HCT116 (cell line): Measurements from ENCODE around the gene TMX3. TPM values are rescaled to one million over a fixed set of nuclear protein-coding genes. Genes with fewer than 3 reads are reported as not detected.

Experiments used
- ATAC-seq: fragments of 200-7000 bp; cut with Tn5 transposase; 2 replicates; pipeline ENCODE4 v1.9.1; 2020; ENCODE audit warnings: mild to moderate bottlenecking, moderate library complexity
- BruUV-seq: library from RNA; stranded (reverse); fragments of 400-500 nt; replicated peaks from 2 replicates; lab custom pipeline; 2021; lab: Mats Ljungman, UMichigan
- CTCF ChIA-PET: fragments of 300-600 bp; sonication (Branson Sonifier 250); formaldehyde crosslinking; loops from one replicate; lab custom pipeline; 2021; ENCODE audit warnings: antibody characterized with exemption; lab: Charles Lee
- POLR2A ChIA-PET: fragments of 300-600, 350-600 bp; sonication (Branson Sonifier 250); formaldehyde crosslinking; loops from one replicate; lab custom pipeline; 2021; ENCODE audit warnings: antibody characterized with exemption; lab: Charles Lee
- RAD21 ChIA-PET, 2 experiments: fragments of 300-600 bp; sonication (Branson Sonifier 250); formaldehyde crosslinking; loops; one replicate each; lab custom pipeline; 2023; ENCODE audit warnings: low total read pairs in 2 of 2; ENCODE audit not compliant: uncharacterized antibody in 2 of 2, unreplicated experiment in 2 of 2, low non-redundant PET in 1 of 2; lab: Charles Lee
- DNase-seq: peaks from one replicate; pipeline ENCODE4 v3.0.0-alpha.2; 2010; ENCODE audit warnings: low read depth, low spot score
- H2AFZ ChIP-seq: fragments of 200-600 bp; shearing (Covaris generic), sonication (generic); 2 replicates; pipeline ENCODE4 v1.6.1; 2017; ENCODE audit warnings: low read depth, mixed run types, mixed read lengths, antibody characterized with exemption, low read length; ENCODE audit not compliant: poor library complexity, severe bottlenecking
- H3K27ac ChIP-seq: 2 replicates; pipeline ENCODE4 v1.5.1; 2012; ENCODE audit warnings: low read depth, low read length
- H3K27me3 ChIP-seq: fragments of 200-600 bp; sonication (generic); 2 replicates; pipeline ENCODE4 v1.6.1; 2016; ENCODE audit warnings: mixed run types, low read length, mixed read lengths; ENCODE audit not compliant: insufficient read depth
- H3K36me3 ChIP-seq, 2 experiments: fragments of 200-500 bp in 1 of 2; fragments of 200-600 bp in 1 of 2; sonication (Bioruptor generic) in 1 of 2; sonication (generic) in 1 of 2; 2 replicates each; pipeline versions ENCODE4 v1.5.1 to v1.6.1; 2014 to 2016; ENCODE audit warnings: low read length in 2 of 2, inconsistent platforms in 1 of 2, mixed read lengths in 1 of 2, mixed run types in 1 of 2; ENCODE audit not compliant: insufficient read depth in 2 of 2, control insufficient read depth in 1 of 2
- H3K4me1 ChIP-seq, 2 experiments: fragments of 200-600 bp in 1 of 2; sonication (generic) in 1 of 2; 2 replicates each; pipeline versions ENCODE4 v1.5.1 to v1.6.1; 2012 to 2017; ENCODE audit warnings: low read length in 2 of 2, inconsistent platforms in 1 of 2, mild to moderate bottlenecking in 1 of 2, mixed read lengths in 1 of 2, mixed run types in 1 of 2, moderate library complexity in 1 of 2; ENCODE audit not compliant: insufficient read depth in 2 of 2, control insufficient read depth in 1 of 2
- H3K4me2 ChIP-seq: fragments of 200-600 bp; sonication (generic); 2 replicates; pipeline ENCODE4 v1.6.1; 2017; ENCODE audit warnings: mixed run types, low read length, mixed read lengths
- H3K4me3 ChIP-seq, 2 experiments: fragments of 200-600 bp in 1 of 2; sonication (generic) in 1 of 2; replicated peaks in 1 of 2; 2 replicates each; pipeline ENCODE4 v1.5.1; 2011 to 2016; ENCODE audit warnings: low read length in 2 of 2, control low read depth in 1 of 2, low read depth in 1 of 2, mild to moderate bottlenecking in 1 of 2, mixed read lengths in 1 of 2, mixed run types in 1 of 2
- H3K79me2 ChIP-seq: fragments of 200-600 bp; sonication (generic); 2 replicates; pipeline ENCODE4 v1.6.1; 2017; ENCODE audit warnings: mild to moderate bottlenecking, mixed run types, low read length, moderate library complexity, mixed read lengths; ENCODE audit not compliant: insufficient read depth
- H3K9ac ChIP-seq: fragments of 200-600 bp; sonication (generic); 2 replicates; pipeline ENCODE4 v1.6.1; 2016; ENCODE audit warnings: low read length, mixed read lengths
- H3K9me2 ChIP-seq: fragments of 200-600 bp; sonication (generic), shearing (Covaris generic); 2 replicates; pipeline ENCODE4 v1.6.1; 2017; ENCODE audit warnings: mixed run types, mild to moderate bottlenecking, moderate library complexity; ENCODE audit not compliant: insufficient read depth
- H3K9me3 ChIP-seq, 2 experiments: fragments of 200-500 bp in 1 of 2; fragments of 200-600 bp in 1 of 2; sonication (Bioruptor generic) in 1 of 2; sonication (generic) in 1 of 2; 2 replicates each; pipeline ENCODE4 v1.6.1; 2014 to 2017; ENCODE audit warnings: low read length in 2 of 2, mixed read lengths in 2 of 2, inconsistent platforms in 1 of 2, low read depth in 1 of 2, mild to moderate bottlenecking in 1 of 2, mixed run types in 1 of 2, moderate library complexity in 1 of 2; ENCODE audit not compliant: control insufficient read depth in 1 of 2, insufficient read depth in 1 of 2
- H4K20me1 ChIP-seq: fragments of 200-600 bp; sonication (generic), shearing (Covaris generic); 2 replicates; pipeline ENCODE4 v1.6.1; 2017; ENCODE audit warnings: mixed run types, mild to moderate bottlenecking, moderate library complexity; ENCODE audit not compliant: insufficient read depth
- CBX3 ChIP-seq: IDR thresholded peaks from 2 replicates; pipeline ENCODE4 v1.6.1; 2012; ENCODE audit warnings: low read depth
- CTCF ChIP-seq, 3 experiments: fragments of 200-600 bp in 1 of 3; sonication (generic) in 1 of 3; IDR thresholded peaks in 2 of 3; conservative IDR thresholded peaks in 1 of 3; 2 replicates each; pipeline ENCODE4 v1.5.1; 2012 to 2017; ENCODE audit warnings: low read depth in 2 of 3, low read length in 2 of 3, antibody characterized with exemption in 1 of 3, borderline replicate concordance in 1 of 3, control low read depth in 1 of 3, mild to moderate bottlenecking in 1 of 3, mixed read lengths in 1 of 3, mixed run types in 1 of 3, moderate library complexity in 1 of 3; ENCODE audit not compliant: insufficient read depth in 1 of 3
- ELF1 ChIP-seq: IDR thresholded peaks from 2 replicates; pipeline ENCODE4 v1.6.1; 2012; ENCODE audit warnings: low read depth, borderline replicate concordance
- EZH2phosphoT487 ChIP-seq: fragments of 200-600 bp; IDR thresholded peaks from 2 replicates; pipeline ENCODE4 v1.6.1; 2018; ENCODE audit warnings: antibody characterized with exemption, borderline replicate concordance
- POLR2AphosphoS5 ChIP-seq: IDR thresholded peaks from 2 replicates; pipeline ENCODE4 v1.6.1; 2011; ENCODE audit warnings: mild to moderate bottlenecking, low read depth, low read length, moderate library complexity
- RAD21 ChIP-seq: IDR thresholded peaks from 2 replicates; pipeline ENCODE4 v1.6.1; 2012; ENCODE audit warnings: low read depth, mild to moderate bottlenecking
- REST ChIP-seq: IDR thresholded peaks from 2 replicates; pipeline ENCODE4 v1.6.1; 2012; ENCODE audit warnings: low read depth
- SIN3A ChIP-seq: IDR thresholded peaks from 2 replicates; pipeline ENCODE4 v1.6.1; 2012; ENCODE audit warnings: low read depth
- SP1 ChIP-seq: IDR thresholded peaks from 2 replicates; pipeline ENCODE4 v1.6.1; 2012; ENCODE audit warnings: low read depth
- intact Hi-C: fragments of 100-400 bp; cut with micrococcal nuclease; formaldehyde crosslinking; loops from 2 replicates; pipeline ENCODE4 v1.10.0; 2022
- total RNA-seq: library from RNA; stranded (reverse); gene quantifications from one replicate; pipeline ENCODE4 v1.2.1, GENCODE V29; 2021; ENCODE audit not compliant: unreplicated experiment

Gene TMX3
- total RNA-seq, 1 experiment from 2014 or later, result 39.6 TPM

DNA sequence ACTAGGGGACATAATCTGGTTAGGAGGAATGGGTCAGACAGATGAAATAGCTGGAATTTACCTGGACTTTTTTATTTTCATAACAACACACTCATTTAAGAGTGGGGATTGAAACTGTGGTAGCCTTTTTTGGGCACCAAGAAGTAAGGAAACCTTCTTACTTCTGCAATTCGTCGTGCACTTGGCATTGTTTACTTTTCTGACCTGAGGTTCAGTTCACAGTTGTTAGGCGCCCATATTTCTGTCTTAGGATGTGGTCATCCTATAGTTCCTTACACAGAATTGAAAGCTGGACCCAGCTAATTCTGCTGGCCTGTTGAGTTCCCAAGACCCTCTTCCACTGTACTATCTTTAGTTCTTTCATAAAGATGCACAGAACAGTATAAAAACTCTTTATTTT, 72.9 kb downstream of the TMX3 start (continued):
- TF ChIP-seq REST, result no peak

DNA sequence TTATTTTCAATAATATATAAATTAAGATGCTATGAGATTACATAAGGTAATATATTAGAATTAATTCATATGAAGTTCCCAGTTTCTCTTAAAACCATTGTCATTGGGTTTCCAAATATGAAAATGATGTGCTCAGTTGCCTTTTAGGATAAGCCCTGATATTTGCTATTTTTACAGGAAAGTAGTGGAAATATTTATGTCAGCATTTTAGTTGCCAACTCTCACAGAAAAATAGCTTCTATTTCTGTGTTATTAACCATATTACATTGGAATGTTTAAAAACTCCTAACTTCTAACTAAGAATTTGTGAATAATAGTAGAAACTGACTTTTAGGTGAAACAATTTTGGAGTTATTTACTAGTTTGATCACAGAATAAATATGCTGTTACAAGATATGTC, 74.0 kb downstream of the TMX3 start:
- ATAC-seq (no peak), DNase-seq (no peak)
- RAD21 ChIA-PET, result no interaction called here
- no peaks in the 10 kb centered on the region for H3K79me2 ChIP-seq
- no peaks in the 10 kb centered on the region for H3K27me3 ChIP-seq
- no peaks in the 10 kb centered on the region for H3K36me3 ChIP-seq
- TF ChIP-seq SIN3A, result no peak
- no peak for TF ChIP-seq SP1
- no TSS peak for BruUV-seq
- no peaks in the 10 kb centered on the region for H3K4me1 ChIP-seq
- POLR2A ChIA-PET, result no interaction called here
- H2AFZ ChIP-seq, result no peak overlapping the region
- CTCF ChIA-PET, result no interaction called here
- no peak overlapping the region for H3K9ac ChIP-seq
- no peak overlapping the region for H3K4me2 ChIP-seq
- intact Hi-C loops, result no loop called here
- no peak overlapping the region for H3K27ac ChIP-seq
- no peaks in the 10 kb centered on the region for H4K20me1 ChIP-seq
- H3K9me3 ChIP-seq, result no peaks in the 10 kb centered on the region
- no peak overlapping the region for H3K4me3 ChIP-seq
- no peaks in the 10 kb centered on the region for H3K9me2 ChIP-seq

GRCh38 chr18:68638613-68639012, 76.3 kb downstream of the TMX3 start:
- Histone ChIP-seq H3K27ac (no peak overlapping the region), H3K9ac (no peak overlapping the region), H3K4me1 (no peaks in the 10 kb centered on the region), H4K20me1 (no peaks in the 10 kb centered on the region), H3K36me3 (no peaks in the 10 kb centered on the region), H3K4me3 (no peak overlapping the region), H2AFZ (no peak overlapping the region), H3K79me2 (no peaks in the 10 kb centered on the region), H3K4me2 (no peak overlapping the region), H3K27me3 (no peaks in the 10 kb centered on the region), H3K9me2 (no peaks in the 10 kb centered on the region), H3K9me3 (no peaks in the 10 kb centered on the region)
- no peak for ATAC-seq
- CTCF ChIA-PET, result no interaction called here
- POLR2A ChIA-PET, result no interaction called here
- intact Hi-C loops, result no loop called here
- DNase-seq, result no peak
- no TSS peak for BruUV-seq
- RAD21 ChIA-PET, result no interaction called here
- TF ChIP-seq REST (no peak), EZH2phosphoT487 (no peak), RAD21 (no peak), ELF1 (no peak), POLR2AphosphoS5 (no peak), CBX3 (no peak), CTCF (IDR thresholded peaks at IDR 0.05 in 2 of 3, conservative IDR thresholded peaks at IDR 0.05 in 1 of 3; ENCODE audit: borderline replicate concordance in 1 of 3, insufficient read depth in 1 of 3, low read depth in 2 of 3, low read length in 2 of 3) (no peak)
